ENCODE data around the gene DOCK1. TPM values are rescaled to one million over a fixed set of nuclear protein-coding genes. Genes with fewer than 3 reads are reported as not detected.

The DOCK1 gene
- total and polyA plus RNA-seq, 8 donors: 46.4 to 77.7 (median 71.3) TPM

DNA sequence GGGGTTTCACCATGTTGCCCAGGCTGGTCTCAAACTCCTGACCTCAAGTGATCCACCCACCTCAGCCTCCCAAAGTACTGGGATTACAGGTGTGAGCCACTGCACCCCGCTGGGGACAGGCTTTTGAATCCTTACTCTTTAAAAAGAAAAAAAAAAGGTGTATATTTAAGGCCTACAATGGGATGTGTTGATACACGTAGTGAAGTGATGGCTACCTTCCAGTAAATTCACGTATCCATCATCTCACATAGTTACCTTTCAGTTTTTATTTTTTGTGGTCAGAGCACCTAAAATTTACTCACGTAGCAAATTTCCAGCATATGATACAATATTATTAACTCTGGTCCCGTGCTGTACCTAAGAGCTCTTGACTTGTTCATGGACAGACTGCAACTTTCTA is 410.7 kb downstream of the DOCK1 start:
- Histone ChIP-seq H3K27me3 (no peaks in the 10 kb centered on the region), H3K9me3 (no peaks in the 10 kb centered on the region), H3K4me3 (no peak overlapping the region), H3K36me3 (no peaks in the 10 kb centered on the region), H3K27ac (no peak overlapping the region), H3K4me1 (peaks cover 3 to 5% of the 10 kb centered on the region in 2 donors)
- no peak for DNase-seq
- TF ChIP-seq, protein P1, sequence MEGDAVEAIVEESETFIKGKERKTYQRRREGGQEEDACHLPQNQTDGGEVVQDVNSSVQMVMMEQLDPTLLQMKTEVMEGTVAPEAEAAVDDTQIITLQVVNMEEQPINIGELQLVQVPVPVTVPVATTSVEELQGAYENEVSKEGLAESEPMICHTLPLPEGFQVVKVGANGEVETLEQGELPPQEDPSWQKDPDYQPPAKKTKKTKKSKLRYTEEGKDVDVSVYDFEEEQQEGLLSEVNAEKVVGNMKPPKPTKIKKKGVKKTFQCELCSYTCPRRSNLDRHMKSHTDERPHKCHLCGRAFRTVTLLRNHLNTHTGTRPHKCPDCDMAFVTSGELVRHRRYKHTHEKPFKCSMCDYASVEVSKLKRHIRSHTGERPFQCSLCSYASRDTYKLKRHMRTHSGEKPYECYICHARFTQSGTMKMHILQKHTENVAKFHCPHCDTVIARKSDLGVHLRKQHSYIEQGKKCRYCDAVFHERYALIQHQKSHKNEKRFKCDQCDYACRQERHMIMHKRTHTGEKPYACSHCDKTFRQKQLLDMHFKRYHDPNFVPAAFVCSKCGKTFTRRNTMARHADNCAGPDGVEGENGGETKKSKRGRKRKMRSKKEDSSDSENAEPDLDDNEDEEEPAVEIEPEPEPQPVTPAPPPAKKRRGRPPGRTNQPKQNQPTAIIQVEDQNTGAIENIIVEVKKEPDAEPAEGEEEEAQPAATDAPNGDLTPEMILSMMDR (IDR thresholded peaks at IDR 0.05): no peak
- ATAC-seq: no peak
- intact Hi-C loops (cut with DNase I): no loop called here

DNA sequence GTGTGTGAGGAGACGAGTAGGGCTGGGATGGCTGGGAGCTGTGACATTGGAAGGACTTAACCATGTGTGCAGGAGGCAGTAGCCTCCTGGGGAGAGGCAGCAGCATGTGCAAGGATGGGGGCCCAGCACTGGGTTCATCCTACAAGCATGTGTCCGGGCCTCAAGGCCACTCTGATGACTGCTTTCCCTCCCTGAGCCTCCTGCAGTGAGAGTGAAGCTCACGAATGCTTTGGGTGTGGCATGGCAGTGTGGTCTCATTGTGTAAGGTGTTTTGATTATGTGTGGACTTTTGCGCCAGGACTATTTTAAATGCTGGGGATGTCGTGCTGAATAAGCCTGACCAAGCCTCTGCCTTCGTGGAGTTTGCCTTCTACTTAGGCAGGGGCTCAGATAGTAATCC is 413.2 kb downstream of the DOCK1 start:
- TF ChIP-seq, protein P1 (IDR thresholded peaks at IDR 0.05): no peak
- no peaks in the 10 kb centered on the region for H3K27me3 ChIP-seq
- no peaks in the 10 kb centered on the region for H3K36me3 ChIP-seq
- no peak for ATAC-seq
- intact Hi-C loops (cut with DNase I): no loop called here
- H3K4me3 ChIP-seq: no peak overlapping the region
- DNase-seq: no peak
- peaks cover 3 to 5% of the 10 kb centered on the region in 2 donors for H3K4me1 ChIP-seq
- no peak overlapping the region for H3K27ac ChIP-seq
- H3K9me3 ChIP-seq: no peaks in the 10 kb centered on the region

DNA sequence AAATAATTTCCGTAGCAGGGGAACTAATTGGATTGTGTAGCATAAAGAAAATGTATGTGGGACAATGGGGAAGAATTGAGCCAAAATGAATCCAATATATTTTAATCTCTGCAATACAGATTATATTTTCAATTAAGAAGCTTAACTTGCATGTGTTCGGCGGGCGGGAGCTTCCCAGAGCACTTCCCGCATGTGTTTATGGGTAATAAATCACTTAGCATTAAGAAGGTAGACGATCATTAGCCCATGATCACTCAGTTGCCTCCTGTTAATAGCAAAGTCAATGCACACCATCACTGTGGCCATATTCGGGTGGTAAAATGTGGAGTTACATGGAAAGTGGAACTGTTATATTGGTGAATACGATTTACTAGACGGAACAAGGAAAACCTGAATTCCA is 414.0 kb downstream of the DOCK1 start:
- intact Hi-C loops (cut with DNase I): no loop called here
- no peaks in the 10 kb centered on the region for H3K27me3 ChIP-seq
- TF ChIP-seq, protein P1 (IDR thresholded peaks at IDR 0.05): no peak
- no peak overlapping the region for H3K27ac ChIP-seq
- no peak for ATAC-seq
- no peaks in the 10 kb centered on the region for H3K9me3 ChIP-seq
- DNase-seq: no peak
- no peaks in the 10 kb centered on the region for H3K36me3 ChIP-seq
- H3K4me1 ChIP-seq: no peaks in the 10 kb centered on the region
- no peak overlapping the region for H3K4me3 ChIP-seq

DNA sequence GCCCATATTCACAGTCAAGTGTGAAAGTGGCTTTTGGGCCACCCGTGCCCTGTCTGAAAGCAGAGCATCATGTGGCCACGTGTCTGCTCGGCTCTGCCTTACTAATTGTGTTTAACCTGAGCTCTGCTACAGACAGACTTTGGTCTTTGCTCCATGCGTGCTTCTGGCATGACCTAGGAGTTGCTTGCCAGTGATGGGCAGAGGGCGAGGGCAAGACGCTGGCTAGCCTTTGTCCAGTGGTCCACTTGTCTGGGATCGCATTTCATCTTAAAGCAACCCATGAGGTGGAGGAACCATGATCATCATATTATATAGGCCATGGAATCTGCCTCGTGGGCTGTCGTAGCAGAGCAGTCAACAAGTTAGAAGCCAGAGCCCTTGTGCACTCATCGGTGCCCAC is 414.5 kb downstream of the DOCK1 start:
- DNase-seq (no peak), ATAC-seq (no peak)
- TF ChIP-seq, protein P1 (IDR thresholded peaks at IDR 0.05): no peak
- Histone ChIP-seq H3K36me3 (no peaks in the 10 kb centered on the region), H3K9me3 (no peaks in the 10 kb centered on the region), H3K27ac (no peak overlapping the region), H3K4me1 (no peaks in the 10 kb centered on the region), H3K4me3 (no peak overlapping the region), H3K27me3 (no peaks in the 10 kb centered on the region)
- intact Hi-C loops (cut with DNase I): no loop called here

DNA sequence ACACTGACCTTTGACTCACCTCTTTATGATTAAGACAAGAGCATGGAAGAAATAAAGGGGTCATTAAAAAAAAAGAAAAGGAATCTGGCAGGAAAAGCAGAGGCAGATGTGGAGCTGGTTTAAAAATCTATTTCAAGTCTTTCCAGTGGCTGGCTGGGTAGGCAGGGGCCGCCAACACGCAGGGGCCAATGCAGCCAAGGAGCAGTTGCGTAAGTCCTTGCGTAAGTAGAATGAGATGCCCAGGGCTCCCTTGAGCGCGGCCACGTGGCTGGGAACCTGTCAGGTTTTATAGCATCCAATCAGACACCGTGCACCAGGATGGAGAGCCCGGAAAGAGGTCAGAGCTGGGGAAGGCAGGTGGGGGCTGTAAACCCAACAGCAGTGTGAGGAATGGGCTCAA is 414.9 kb downstream of the DOCK1 start:
- H3K4me1 ChIP-seq: no peaks in the 10 kb centered on the region
- intact Hi-C loops (cut with DNase I): no loop called here
- DNase-seq (no peak), ATAC-seq (no peak)
- H3K27ac ChIP-seq: no peak overlapping the region
- H3K9me3 ChIP-seq: no peaks in the 10 kb centered on the region
- H3K4me3 ChIP-seq: no peak overlapping the region
- H3K36me3 ChIP-seq: no peaks in the 10 kb centered on the region
- TF ChIP-seq, protein P1 (IDR thresholded peaks at IDR 0.05): no peak
- no peaks in the 10 kb centered on the region for H3K27me3 ChIP-seq
